NCI-H128 (cell line): ENCODE results near the gene NACC2.
"Not testable (repeated sequence)": the region's sequence is repeated elsewhere in the genome, so short reads cannot be mapped to it uniquely, and the experiment has no call there.

Source experiments
- DNase-seq: peaks from one replicate; lab custom pipeline; 2025; ENCODE audit not compliant: unreplicated experiment; lab: John Stamatoyannopoulos, UW

NACC2 gene

GRCh38 chr9:136081826-136082495 lies 13.1 kb downstream of the NACC2 start:
- no peak for DNase-seq

GRCh38 chr9:136081113-136081825 lies 13.8 kb downstream of the NACC2 start:
- DNase-seq = peak; percentile 17

- no peak for DNase-seq
These were observed 14.4 kb downstream of the NACC2 start for GRCh38 chr9:136080716-136081112.

GRCh38 chr9:136079916-136080246 lies 15.2 kb downstream of the NACC2 start:
- no peak for DNase-seq

- no peak for DNase-seq
These were observed 15.7 kb downstream of the NACC2 start for GRCh38 chr9:136079211-136079915.

GRCh38 chr9:136078498-136079011 lies 16.5 kb downstream of the NACC2 start:
- DNase-seq = no peak

GRCh38 chr9:136078024-136078423 lies 17.1 kb downstream of the NACC2 start:
- no peak for DNase-seq

- DNase-seq = no peak
These were observed 17.6 kb downstream of the NACC2 start for GRCh38 chr9:136077491-136077890.

- no peak for DNase-seq
These were observed 19.0 kb downstream of the NACC2 start for GRCh38 chr9:136075881-136076678.

GRCh38 chr9:136075134-136075841 lies 19.8 kb downstream of the NACC2 start:
- no peak for DNase-seq

- no peak for DNase-seq
These were observed 20.4 kb downstream of the NACC2 start for GRCh38 chr9:136074706-136075105.

- no peak for DNase-seq
These were observed 32.2 kb downstream of the NACC2 start for GRCh38 chr9:136062657-136063439.

- not testable (repeated sequence) for DNase-seq
These were observed 33.2 kb downstream of the NACC2 start for GRCh38 chr9:136061916-136062315.

GRCh38 chr9:136061405-136061804 lies 33.7 kb downstream of the NACC2 start:
- DNase-seq = no peak

GRCh38 chr9:136060671-136061371 lies 34.3 kb downstream of the NACC2 start:
- DNase-seq = no peak

GRCh38 chr9:136059851-136060670 lies 35.0 kb downstream of the NACC2 start:
- DNase-seq = no peak

- no peak for DNase-seq
These were observed 35.7 kb downstream of the NACC2 start for GRCh38 chr9:136059321-136059791.

GRCh38 chr9:136058801-136059302 lies 36.2 kb downstream of the NACC2 start:
- no peak for DNase-seq
